MCF 10A (cell line): ENCODE results near the gene HIC2. TPM values are rescaled to one million over a fixed set of nuclear protein-coding genes. Genes with fewer than 3 reads are reported as not detected.
"Not testable (repeated sequence)": the region's sequence is repeated elsewhere in the genome, so short reads cannot be mapped to it uniquely, and the experiment has no call there.

Experiments
- BruUV-seq: library from RNA; stranded (reverse); fragments of 400-500 nt; replicated peaks from 2 replicates; lab custom pipeline; 2021; lab: Mats Ljungman, UMichigan
- CTCF ChIA-PET: fragments of 300-600 bp; sonication (Branson Sonifier 250); formaldehyde crosslinking; extraction: SDS; loops from one replicate; lab custom pipeline; 2021; ENCODE audit warnings: antibody characterized with exemption, inconsistent platforms; lab: Yijun Ruan, JAX
- POLR2A ChIA-PET: fragments of 300-600, 350-650 bp; sonication (Branson Sonifier 250); formaldehyde crosslinking; extraction: SDS; loops from one replicate; lab custom pipeline; 2020; ENCODE audit warnings: antibody characterized with exemption, inconsistent platforms; lab: Yijun Ruan, JAX
- DNase-seq: peaks from one replicate; pipeline ENCODE4 v3.0.0-alpha.2; 2018; ENCODE audit not compliant: unreplicated experiment
- H3K27ac Mint-ChIP-seq: one replicate; pipeline ENCODE4 v1.8.0; 2022; ENCODE audit warnings: mild to moderate bottlenecking, low read depth, mixed read lengths; ENCODE audit not compliant: unreplicated experiment
- H3K27me3 Mint-ChIP-seq: one replicate; pipeline ENCODE4 v1.8.0; 2022; ENCODE audit warnings: mixed read lengths; ENCODE audit not compliant: insufficient read depth, unreplicated experiment
- H3K36me3 Mint-ChIP-seq: one replicate; pipeline ENCODE4 v1.8.0; 2022; ENCODE audit warnings: mild to moderate bottlenecking, moderate library complexity, mixed read lengths; ENCODE audit not compliant: insufficient read depth, unreplicated experiment
- H3K4me1 Mint-ChIP-seq: one replicate; pipeline ENCODE4 v1.8.0; 2022; ENCODE audit warnings: mixed read lengths; ENCODE audit not compliant: insufficient read depth, unreplicated experiment
- H3K4me3 Mint-ChIP-seq: one replicate; pipeline ENCODE4 v1.8.0; 2022; ENCODE audit warnings: mild to moderate bottlenecking, moderate library complexity, mixed read lengths; ENCODE audit not compliant: unreplicated experiment
- H3K9me3 Mint-ChIP-seq: one replicate; pipeline ENCODE4 v1.8.0; 2022; ENCODE audit warnings: mixed read lengths; ENCODE audit not compliant: unreplicated experiment
- intact Hi-C: fragments of 100-400 bp; cut with micrococcal nuclease; formaldehyde crosslinking; loops from 2 replicates; pipeline ENCODE4 v1.14.1; 2022
- total RNA-seq: library from RNA; stranded (reverse); gene quantifications from 2 replicates; pipeline ENCODE4 v1.2.3, GENCODE V29; 2022

The HIC2 gene
- total RNA-seq, 1 experiment from 2014 or later: 2.2 TPM

DNA sequence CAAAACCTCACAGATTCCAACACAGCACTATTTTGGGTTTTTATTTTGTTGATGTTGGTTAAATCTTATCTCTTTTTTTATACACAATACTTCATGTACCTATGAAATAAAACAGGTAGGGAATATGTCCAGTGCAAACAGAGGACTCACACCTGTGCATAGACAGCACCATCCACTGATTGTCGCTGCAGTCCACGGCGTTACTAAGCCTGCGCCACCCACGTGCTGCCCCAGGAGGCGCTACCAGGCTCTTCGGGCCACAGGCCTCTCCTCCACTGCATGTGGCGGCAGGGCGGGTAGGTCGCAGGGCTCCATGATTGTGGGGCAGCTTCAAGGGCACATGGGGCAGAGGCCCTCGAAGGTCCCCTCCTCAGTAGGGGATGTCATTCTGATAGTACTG lies 55.8 kb downstream of the HIC2 start:
- H3K27me3 Mint-ChIP-seq, CTCF ChIA-PET, intact Hi-C loops, DNase-seq, BruUV-seq, H3K27ac Mint-ChIP-seq, H3K9me3 Mint-ChIP-seq, H3K4me3 Mint-ChIP-seq, H3K4me1 Mint-ChIP-seq, H3K36me3 Mint-ChIP-seq, POLR2A ChIA-PET: not testable (repeated sequence)

GRCh38 chr22:21473664-21474063 lies 56.5 kb downstream of the HIC2 start:
- CTCF ChIA-PET, H3K4me1 Mint-ChIP-seq, POLR2A ChIA-PET, H3K36me3 Mint-ChIP-seq, H3K27me3 Mint-ChIP-seq, BruUV-seq, H3K9me3 Mint-ChIP-seq, DNase-seq, intact Hi-C loops, H3K4me3 Mint-ChIP-seq, H3K27ac Mint-ChIP-seq: not testable (repeated sequence)

GRCh38 chr22:21484039-21484438 lies 66.9 kb downstream of the HIC2 start:
- H3K27ac Mint-ChIP-seq, BruUV-seq, H3K27me3 Mint-ChIP-seq, H3K4me3 Mint-ChIP-seq, DNase-seq, H3K9me3 Mint-ChIP-seq, CTCF ChIA-PET, intact Hi-C loops, POLR2A ChIA-PET, H3K36me3 Mint-ChIP-seq, H3K4me1 Mint-ChIP-seq: not testable (repeated sequence)

- H3K36me3 Mint-ChIP-seq, H3K4me3 Mint-ChIP-seq, CTCF ChIA-PET, DNase-seq, POLR2A ChIA-PET, H3K9me3 Mint-ChIP-seq, H3K27ac Mint-ChIP-seq, intact Hi-C loops, H3K27me3 Mint-ChIP-seq, H3K4me1 Mint-ChIP-seq, BruUV-seq: not testable (repeated sequence)
Measured at GRCh38 chr22:21487723-21488122, 70.6 kb downstream of the HIC2 start.

DNA sequence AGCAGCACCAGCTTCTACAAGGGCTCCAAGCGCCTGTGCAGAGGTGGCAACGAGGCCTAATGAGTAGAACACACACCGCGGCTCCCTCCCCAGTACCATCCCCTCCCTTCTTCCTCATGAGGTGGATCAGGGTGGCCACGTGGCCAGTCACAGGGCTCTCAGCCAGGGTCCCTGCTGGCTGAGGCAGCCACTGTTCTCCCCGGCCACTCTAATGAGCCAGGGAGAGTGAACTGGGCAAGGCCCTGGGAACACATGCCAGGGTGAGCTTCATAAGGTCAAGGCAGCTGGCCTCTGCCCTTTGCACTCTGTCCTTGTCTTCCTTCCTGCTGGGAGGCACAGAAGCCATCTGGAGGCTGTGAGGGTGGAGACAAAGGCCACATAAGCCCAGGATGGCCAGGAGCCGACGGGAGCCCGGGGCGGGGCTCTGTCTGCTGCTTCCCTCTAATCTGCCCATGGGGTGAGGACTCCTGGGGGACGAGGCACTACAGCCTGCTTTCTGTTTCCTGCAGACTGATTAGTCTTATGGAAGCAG lies 72.0 kb downstream of the HIC2 start:
- H3K27me3 Mint-ChIP-seq, BruUV-seq, H3K4me3 Mint-ChIP-seq, H3K4me1 Mint-ChIP-seq, H3K9me3 Mint-ChIP-seq, POLR2A ChIA-PET, DNase-seq, H3K36me3 Mint-ChIP-seq, CTCF ChIA-PET, intact Hi-C loops, H3K27ac Mint-ChIP-seq: not testable (repeated sequence)

DNA sequence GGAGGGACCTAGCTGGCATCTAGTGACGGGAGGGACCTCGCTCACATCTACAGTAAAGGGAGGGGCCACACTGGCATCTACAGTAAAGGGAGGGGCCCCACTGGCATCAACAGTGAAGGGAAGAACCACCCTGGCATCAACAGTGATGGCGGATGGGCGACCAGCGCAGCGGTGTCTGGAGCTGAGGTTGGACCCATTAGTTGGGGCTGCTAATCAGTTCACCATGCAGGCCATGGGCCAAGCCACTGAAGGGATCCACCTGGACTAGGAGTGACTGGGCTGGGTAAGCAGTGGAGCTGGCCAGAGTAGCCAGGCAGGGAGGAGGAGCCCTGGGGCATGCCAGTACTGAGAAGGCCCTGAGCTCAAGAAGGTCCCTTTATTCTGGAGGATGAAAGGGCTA lies 73.4 kb downstream of the HIC2 start:
- intact Hi-C loops, BruUV-seq, CTCF ChIA-PET, H3K4me3 Mint-ChIP-seq, H3K9me3 Mint-ChIP-seq, H3K36me3 Mint-ChIP-seq, DNase-seq, H3K27ac Mint-ChIP-seq, H3K4me1 Mint-ChIP-seq, POLR2A ChIA-PET, H3K27me3 Mint-ChIP-seq: not testable (repeated sequence)

DNA sequence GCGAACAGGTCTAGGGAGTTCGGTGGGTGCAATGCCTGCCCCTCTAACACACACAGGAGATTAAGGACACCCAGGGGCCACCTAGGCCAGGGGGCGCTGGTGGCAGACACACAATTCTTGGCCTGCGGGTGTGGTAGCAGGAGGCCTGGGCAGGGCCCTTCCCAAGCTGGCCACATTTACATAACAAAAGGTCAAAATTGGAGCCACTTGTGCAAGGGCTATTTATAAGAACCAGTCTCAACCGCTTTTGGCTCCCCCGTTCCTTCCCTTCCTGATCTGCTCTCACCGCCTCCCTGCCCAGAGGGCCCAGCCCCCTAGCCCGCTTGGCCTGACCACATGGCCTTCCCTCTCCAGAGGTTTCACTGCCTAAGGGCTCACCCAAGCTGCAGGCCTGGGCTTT lies 75.1 kb downstream of the HIC2 start:
- CTCF ChIA-PET, H3K4me3 Mint-ChIP-seq, H3K4me1 Mint-ChIP-seq, intact Hi-C loops, H3K27me3 Mint-ChIP-seq, H3K9me3 Mint-ChIP-seq, POLR2A ChIA-PET, BruUV-seq, H3K36me3 Mint-ChIP-seq, DNase-seq, H3K27ac Mint-ChIP-seq: not testable (repeated sequence)

DNA sequence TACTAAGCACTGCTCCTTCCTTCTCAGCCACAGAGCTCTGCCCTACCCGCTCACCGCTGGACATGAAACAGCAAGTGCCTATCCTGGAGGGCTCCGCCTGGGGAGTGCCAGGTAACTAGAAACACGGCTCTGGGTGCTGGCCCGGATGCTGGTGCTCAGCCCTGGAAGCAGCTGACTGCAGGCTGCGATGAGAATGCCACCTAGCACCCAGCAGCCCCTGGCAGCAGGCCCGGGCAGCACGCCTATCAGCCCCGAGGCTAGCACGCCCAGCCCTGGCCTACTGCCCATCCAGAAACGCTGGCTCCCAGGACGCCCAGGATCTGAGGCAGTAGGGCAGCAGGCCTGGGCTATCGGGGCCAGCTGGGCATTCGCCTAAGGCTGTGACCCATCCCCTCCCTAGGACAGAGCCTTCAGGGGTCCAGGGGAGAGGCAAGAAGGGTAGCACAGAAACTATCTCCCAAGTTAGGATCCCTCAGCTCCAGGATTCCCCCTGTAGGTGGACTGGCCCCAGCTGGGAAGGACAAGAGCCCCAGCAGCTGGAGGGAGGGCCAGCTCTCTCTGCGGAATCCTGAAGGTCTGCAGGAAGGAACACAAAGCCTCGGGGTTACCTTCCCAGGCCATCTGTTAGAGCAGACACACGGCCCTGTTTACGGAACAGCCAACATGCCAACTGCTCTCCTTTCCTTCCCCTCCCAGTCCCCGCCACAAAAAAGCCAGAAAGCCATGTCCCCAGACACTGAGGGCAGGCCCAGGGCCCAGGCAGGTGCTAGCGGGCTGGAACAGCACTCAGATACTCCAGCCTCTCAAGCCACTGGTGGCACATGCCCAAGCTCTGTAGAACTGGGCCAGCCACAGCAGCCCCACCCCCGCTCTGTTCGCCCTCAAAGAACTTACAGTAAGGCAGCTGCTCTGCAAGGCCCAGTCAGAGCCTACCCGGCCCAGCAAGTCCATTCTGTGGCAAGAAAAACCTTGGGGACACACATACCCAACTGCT lies 76.9 kb downstream of the HIC2 start:
- H3K4me3 Mint-ChIP-seq, H3K36me3 Mint-ChIP-seq, DNase-seq, H3K27ac Mint-ChIP-seq, H3K27me3 Mint-ChIP-seq, intact Hi-C loops, H3K9me3 Mint-ChIP-seq, H3K4me1 Mint-ChIP-seq, CTCF ChIA-PET, POLR2A ChIA-PET, BruUV-seq: not testable (repeated sequence)

DNA sequence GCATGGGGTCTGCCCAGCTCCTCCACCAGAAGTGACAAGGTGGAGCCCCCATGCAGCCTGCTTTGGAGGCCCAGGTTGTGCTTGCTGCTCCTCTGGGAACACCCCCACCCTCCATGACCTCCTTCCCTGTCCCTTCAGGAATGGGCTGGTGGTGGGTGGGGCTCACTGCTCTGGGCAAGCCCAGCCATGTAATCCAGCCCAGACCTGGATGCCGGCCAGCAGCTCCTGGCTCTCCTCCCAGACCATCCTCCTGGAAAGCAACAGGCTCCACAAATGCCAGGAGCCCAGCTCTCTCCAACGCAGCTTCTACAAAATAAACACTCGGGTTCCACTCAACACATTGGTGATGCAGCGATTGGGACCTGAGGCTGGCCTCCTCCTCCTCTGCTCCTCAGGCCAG lies 80.8 kb downstream of the HIC2 start:
- not testable (repeated sequence) for H3K4me1 Mint-ChIP-seq

More for the DNA sequence above, 80.8 kb downstream of the HIC2 start:
- H3K4me3 Mint-ChIP-seq, DNase-seq, BruUV-seq, H3K9me3 Mint-ChIP-seq, H3K36me3 Mint-ChIP-seq, intact Hi-C loops, H3K27ac Mint-ChIP-seq, H3K27me3 Mint-ChIP-seq, POLR2A ChIA-PET, CTCF ChIA-PET: not testable (repeated sequence)
